ENCODE measurements around the gene LARGE1.

LARGE1 gene

DNA sequence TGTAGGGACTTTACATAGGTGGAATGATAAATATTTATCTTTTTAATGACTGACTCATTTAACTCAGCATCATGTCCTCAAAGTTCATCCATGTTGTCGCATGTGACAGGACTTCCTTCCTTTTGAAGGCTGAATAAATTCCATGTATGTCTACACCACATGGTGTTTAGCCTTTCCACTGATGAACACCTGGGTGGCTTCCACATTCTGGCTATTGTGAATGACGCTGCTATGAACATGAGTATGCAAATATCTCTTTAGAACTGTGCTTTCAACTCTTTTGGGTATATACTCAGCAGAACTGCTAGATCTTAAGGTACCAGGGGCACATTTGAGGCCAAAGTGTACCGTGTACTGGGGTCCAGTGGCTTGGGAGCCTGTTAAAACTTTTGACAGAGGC is 24.1 kb downstream of the LARGE1 start:
- Histone ChIP-seq H3K9ac (ENCODE audit: low read length) (no peak overlapping the region), H3K36me3 (ENCODE audit: control insufficient read depth, insufficient read depth, low read length, severe bottlenecking) (no peaks in the 10 kb centered on the region), H3K4me3 (ENCODE audit: low read length) (no peak overlapping the region), H3K9me3 (ENCODE audit: control insufficient read depth, low read length) (no peaks in the 10 kb centered on the region), H3K27me3 (replicated peaks; ENCODE audit: control insufficient read depth, insufficient read depth, low read length) (no peaks in the 10 kb centered on the region), H3K4me1 (ENCODE audit: control insufficient read depth, insufficient read depth, low read length) (no peaks in the 10 kb centered on the region)
- no peak for DNase-seq (ENCODE audit: low read depth)

GRCh38 chr22:33895444-33895843 is 24.8 kb downstream of the LARGE1 start:
- Histone ChIP-seq H3K27me3 (replicated peaks; ENCODE audit: control insufficient read depth, insufficient read depth, low read length) (no peaks in the 10 kb centered on the region), H3K9ac (ENCODE audit: low read length) (no peak overlapping the region), H3K36me3 (ENCODE audit: control insufficient read depth, insufficient read depth, low read length, severe bottlenecking) (no peaks in the 10 kb centered on the region), H3K9me3 (ENCODE audit: control insufficient read depth, low read length) (no peaks in the 10 kb centered on the region), H3K4me3 (ENCODE audit: low read length) (no peak overlapping the region), H3K4me1 (ENCODE audit: control insufficient read depth, insufficient read depth, low read length) (no peaks in the 10 kb centered on the region)
- DNase-seq (ENCODE audit: low read depth), result no peak

DNA sequence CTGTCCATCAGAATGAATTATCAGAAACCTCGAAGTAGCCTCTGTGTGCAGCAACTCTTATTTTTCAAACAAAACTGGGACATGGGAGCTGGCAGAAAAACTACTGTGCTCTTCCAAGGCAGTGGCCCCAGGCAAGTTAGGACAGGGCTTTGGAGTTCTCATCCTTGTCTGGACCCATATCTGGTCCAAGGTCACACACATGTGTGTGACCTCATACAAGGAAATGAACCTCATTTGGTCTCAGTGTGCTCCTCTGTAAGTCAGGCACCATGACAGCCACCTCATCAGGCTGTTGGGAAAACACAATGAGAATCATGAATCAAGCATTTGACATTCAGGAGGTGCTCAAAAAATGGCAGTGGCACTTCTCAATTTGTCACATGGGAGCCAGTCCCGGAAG is 25.8 kb downstream of the LARGE1 start:
- Histone ChIP-seq H3K36me3 (ENCODE audit: control insufficient read depth, insufficient read depth, low read length, severe bottlenecking) (no peaks in the 10 kb centered on the region), H3K9ac (ENCODE audit: low read length) (no peak overlapping the region), H3K27me3 (replicated peaks; ENCODE audit: control insufficient read depth, insufficient read depth, low read length) (no peaks in the 10 kb centered on the region), H3K4me1 (ENCODE audit: control insufficient read depth, insufficient read depth, low read length) (no peaks in the 10 kb centered on the region), H3K9me3 (ENCODE audit: control insufficient read depth, low read length) (no peaks in the 10 kb centered on the region), H3K4me3 (ENCODE audit: low read length) (no peak overlapping the region)
- no peak for DNase-seq (ENCODE audit: low read depth)

DNA sequence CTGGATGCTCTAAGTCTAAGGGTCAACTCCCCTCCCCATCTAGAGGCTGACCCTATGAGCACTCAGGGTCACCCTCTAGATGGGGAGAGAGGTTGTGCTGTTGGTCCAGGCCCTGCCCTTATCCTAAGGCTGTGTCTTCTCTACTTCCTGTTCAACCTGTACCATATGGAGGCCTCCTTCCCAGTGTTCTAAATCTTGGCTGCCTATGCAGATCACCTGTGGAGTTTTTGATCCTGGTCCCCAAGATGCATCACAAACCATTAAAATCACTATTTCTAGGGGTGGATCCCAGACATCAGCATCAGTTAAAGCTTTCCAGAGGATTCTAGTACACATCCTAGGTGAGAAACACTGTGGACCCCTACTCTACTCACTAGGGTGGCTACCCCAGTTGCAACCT is 26.2 kb downstream of the LARGE1 start:
- DNase-seq (ENCODE audit: low read depth), result no peak
- no peaks in the 10 kb centered on the region for H3K9me3 ChIP-seq (ENCODE audit: control insufficient read depth, low read length)
- H3K4me1 ChIP-seq (ENCODE audit: control insufficient read depth, insufficient read depth, low read length), result no peaks in the 10 kb centered on the region
- H3K36me3 ChIP-seq (ENCODE audit: control insufficient read depth, insufficient read depth, low read length, severe bottlenecking), result no peaks in the 10 kb centered on the region
- no peak overlapping the region for H3K9ac ChIP-seq (ENCODE audit: low read length)
- no peaks in the 10 kb centered on the region for H3K27me3 ChIP-seq (replicated peaks; ENCODE audit: control insufficient read depth, insufficient read depth, low read length)
- no peak overlapping the region for H3K4me3 ChIP-seq (ENCODE audit: low read length)

DNA sequence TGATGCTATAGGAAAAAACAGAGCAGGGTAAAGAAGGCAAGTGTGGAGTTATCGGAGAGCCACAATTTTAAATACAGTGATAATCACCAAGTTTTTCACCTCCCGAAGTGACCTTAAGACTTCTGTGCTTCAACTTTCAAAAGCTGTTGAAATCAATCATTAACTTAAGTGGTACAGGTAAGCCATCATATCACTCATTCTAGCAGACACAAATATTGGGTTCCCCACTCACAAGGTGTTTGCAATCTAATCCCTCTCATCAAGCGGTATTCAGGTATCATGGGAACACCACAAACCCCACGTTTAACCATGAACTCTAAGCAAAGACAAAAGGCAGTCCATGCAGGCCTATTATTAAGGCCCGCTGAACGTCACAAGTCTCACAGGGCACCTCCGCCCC is 26.8 kb downstream of the LARGE1 start:
- Histone ChIP-seq H3K9ac (ENCODE audit: low read length) (no peak overlapping the region), H3K27me3 (replicated peaks; ENCODE audit: control insufficient read depth, insufficient read depth, low read length) (no peaks in the 10 kb centered on the region)
- DNase-seq (ENCODE audit: low read depth), result no peak

GRCh38 chr22:33891992-33892391 is 28.3 kb downstream of the LARGE1 start:
- no peak for DNase-seq (ENCODE audit: low read depth)
- Histone ChIP-seq H3K4me3 (ENCODE audit: low read length) (no peak overlapping the region), H3K9ac (ENCODE audit: low read length) (no peak overlapping the region), H3K4me1 (ENCODE audit: control insufficient read depth, insufficient read depth, low read length) (no peaks in the 10 kb centered on the region), H3K27me3 (replicated peaks; ENCODE audit: control insufficient read depth, insufficient read depth, low read length) (no peaks in the 10 kb centered on the region), H3K9me3 (ENCODE audit: control insufficient read depth, low read length) (no peaks in the 10 kb centered on the region), H3K36me3 (ENCODE audit: control insufficient read depth, insufficient read depth, low read length, severe bottlenecking) (no peaks in the 10 kb centered on the region)

More for the DNA sequence above, 26.8 kb downstream of the LARGE1 start:
- no peak overlapping the region for H3K4me3 ChIP-seq (ENCODE audit: low read length)
- H3K4me1 ChIP-seq (ENCODE audit: control insufficient read depth, insufficient read depth, low read length), result no peaks in the 10 kb centered on the region
- H3K9me3 ChIP-seq (ENCODE audit: control insufficient read depth, low read length), result no peaks in the 10 kb centered on the region
- no peaks in the 10 kb centered on the region for H3K36me3 ChIP-seq (ENCODE audit: control insufficient read depth, insufficient read depth, low read length, severe bottlenecking)

- H3K9me3 ChIP-seq (ENCODE audit: control insufficient read depth, low read length), result no peaks in the 10 kb centered on the region
- no peak overlapping the region for H3K9ac ChIP-seq (ENCODE audit: low read length)
- H3K27me3 ChIP-seq (replicated peaks; ENCODE audit: control insufficient read depth, insufficient read depth, low read length), result no peaks in the 10 kb centered on the region
- DNase-seq (ENCODE audit: low read depth), result no peak
- H3K36me3 ChIP-seq (ENCODE audit: control insufficient read depth, insufficient read depth, low read length, severe bottlenecking), result no peaks in the 10 kb centered on the region
- H3K4me1 ChIP-seq (ENCODE audit: control insufficient read depth, insufficient read depth, low read length), result no peaks in the 10 kb centered on the region
- no peak overlapping the region for H3K4me3 ChIP-seq (ENCODE audit: low read length)
Measured at GRCh38 chr22:33891455-33891854, 28.8 kb downstream of the LARGE1 start.

- Histone ChIP-seq H3K36me3 (ENCODE audit: control insufficient read depth, insufficient read depth, low read length, severe bottlenecking) (no peaks in the 10 kb centered on the region), H3K27me3 (replicated peaks; ENCODE audit: control insufficient read depth, insufficient read depth, low read length) (no peaks in the 10 kb centered on the region), H3K4me3 (ENCODE audit: low read length) (no peak overlapping the region), H3K4me1 (ENCODE audit: control insufficient read depth, insufficient read depth, low read length) (no peaks in the 10 kb centered on the region), H3K9ac (ENCODE audit: low read length) (no peak overlapping the region), H3K9me3 (ENCODE audit: control insufficient read depth, low read length) (no peaks in the 10 kb centered on the region)
- DNase-seq (ENCODE audit: low read depth), result no peak
Measured at GRCh38 chr22:33889748-33890147, 30.5 kb downstream of the LARGE1 start.

GRCh38 chr22:33888821-33889220 is 31.5 kb downstream of the LARGE1 start:
- Histone ChIP-seq H3K27me3 (replicated peaks; ENCODE audit: control insufficient read depth, insufficient read depth, low read length) (no peaks in the 10 kb centered on the region), H3K9me3 (ENCODE audit: control insufficient read depth, low read length) (no peaks in the 10 kb centered on the region), H3K4me3 (ENCODE audit: low read length) (no peak overlapping the region), H3K36me3 (ENCODE audit: control insufficient read depth, insufficient read depth, low read length, severe bottlenecking) (no peaks in the 10 kb centered on the region), H3K9ac (ENCODE audit: low read length) (no peak overlapping the region), H3K4me1 (ENCODE audit: control insufficient read depth, insufficient read depth, low read length) (no peaks in the 10 kb centered on the region)
- DNase-seq (ENCODE audit: low read depth), result no peak

- H3K4me1 ChIP-seq (ENCODE audit: control insufficient read depth, insufficient read depth, low read length), result no peaks in the 10 kb centered on the region
- H3K9ac ChIP-seq (ENCODE audit: low read length), result no peak overlapping the region
- H3K36me3 ChIP-seq (ENCODE audit: control insufficient read depth, insufficient read depth, low read length, severe bottlenecking), result no peaks in the 10 kb centered on the region
- H3K27me3 ChIP-seq (replicated peaks; ENCODE audit: control insufficient read depth, insufficient read depth, low read length), result no peaks in the 10 kb centered on the region
- no peak for DNase-seq (ENCODE audit: low read depth)
- no peaks in the 10 kb centered on the region for H3K9me3 ChIP-seq (ENCODE audit: control insufficient read depth, low read length)
- H3K4me3 ChIP-seq (ENCODE audit: low read length), result no peak overlapping the region
Measured at GRCh38 chr22:33887173-33887572, 33.1 kb downstream of the LARGE1 start.

- H3K36me3 ChIP-seq (ENCODE audit: control insufficient read depth, insufficient read depth, low read length, severe bottlenecking), result no peaks in the 10 kb centered on the region
- no peaks in the 10 kb centered on the region for H3K4me1 ChIP-seq (ENCODE audit: control insufficient read depth, insufficient read depth, low read length)
- no peak for DNase-seq (ENCODE audit: low read depth)
- no peak overlapping the region for H3K4me3 ChIP-seq (ENCODE audit: low read length)
- H3K9ac ChIP-seq (ENCODE audit: low read length), result no peak overlapping the region
- no peaks in the 10 kb centered on the region for H3K9me3 ChIP-seq (ENCODE audit: control insufficient read depth, low read length)
- H3K27me3 ChIP-seq (replicated peaks; ENCODE audit: control insufficient read depth, insufficient read depth, low read length), result no peaks in the 10 kb centered on the region
Measured at GRCh38 chr22:33886696-33887095, 33.6 kb downstream of the LARGE1 start.

DNA sequence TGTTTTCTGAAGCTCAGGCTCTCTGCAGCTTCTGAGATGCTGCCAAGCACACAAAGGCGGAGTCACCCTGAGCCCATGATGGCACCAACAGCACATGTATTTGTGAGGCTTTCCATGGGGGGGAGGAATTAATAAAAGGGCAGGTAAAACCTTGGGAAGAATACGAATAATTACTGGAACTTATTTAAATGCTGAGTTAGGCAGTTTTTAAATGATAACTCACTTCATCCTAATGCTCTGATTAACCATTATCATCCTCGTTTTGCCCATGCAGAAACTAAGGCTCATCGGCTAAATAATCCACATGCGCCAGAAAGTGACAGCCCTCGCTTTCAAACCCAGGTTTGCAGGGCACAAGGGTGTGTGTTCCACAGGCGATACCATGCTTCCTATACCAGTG is 35.4 kb downstream of the LARGE1 start:
- no peaks in the 10 kb centered on the region for H3K36me3 ChIP-seq (ENCODE audit: control insufficient read depth, insufficient read depth, low read length, severe bottlenecking)
- no peaks in the 10 kb centered on the region for H3K4me1 ChIP-seq (ENCODE audit: control insufficient read depth, insufficient read depth, low read length)
- H3K27me3 ChIP-seq (replicated peaks; ENCODE audit: control insufficient read depth, insufficient read depth, low read length), result no peaks in the 10 kb centered on the region
- no peak overlapping the region for H3K9ac ChIP-seq (ENCODE audit: low read length)
- DNase-seq (ENCODE audit: low read depth), result no peak
- no peaks in the 10 kb centered on the region for H3K9me3 ChIP-seq (ENCODE audit: control insufficient read depth, low read length)
- no peak overlapping the region for H3K4me3 ChIP-seq (ENCODE audit: low read length)

Data from adipocyte (in vitro differentiated cells).